Natural killer cell (primary cell): ENCODE results near the gene METAP1D. TPM values are rescaled to one million over a fixed set of nuclear protein-coding genes. Genes with fewer than 3 reads are reported as not detected.
A peak's percentile ranks its signal among the peaks of the same experiment; 100 is the strongest.

Experiments
- ATAC-seq, 3 donors: fragments of 150-1000 bp in 2 of 3; fragments of 200-7000 bp in 1 of 3; cut with Tn5 transposase; 1 replicate in 1 of 3; 2 replicates in 2 of 3; pipeline ENCODE4 v1.10.0; 2021; ENCODE audit warnings: mild to moderate bottlenecking in 2 of 3, moderate library complexity in 2 of 3
- DNase-seq, 2 donors: peaks; one replicate each; pipeline versions ENCODE4 v3.0.0 to v3.0.0-alpha.2; 2013 to 2021; ENCODE audit warnings: mixed read lengths in 1 of 2
- H3K27ac ChIP-seq: one replicate; pipeline ENCODE4 v1.5.1; 2013; ENCODE audit warnings: mild to moderate bottlenecking, low read length
- H3K27me3 ChIP-seq: one replicate; pipeline ENCODE4 v1.6.1; 2013; ENCODE audit warnings: low read length; ENCODE audit not compliant: control insufficient read depth, insufficient read depth
- H3K36me3 ChIP-seq: one replicate; pipeline ENCODE4 v1.6.1; 2013; ENCODE audit warnings: low read length; ENCODE audit not compliant: control insufficient read depth, insufficient read depth
- H3K4me1 ChIP-seq: one replicate; pipeline ENCODE4 v1.6.1; 2013; ENCODE audit warnings: low read length; ENCODE audit not compliant: control insufficient read depth, insufficient read depth
- H3K4me3 ChIP-seq: one replicate; pipeline ENCODE4 v1.5.1; 2013; ENCODE audit warnings: low read length
- H3K9me3 ChIP-seq: one replicate; pipeline ENCODE4 v1.6.1; 2013; ENCODE audit warnings: low read length; ENCODE audit not compliant: control insufficient read depth, insufficient read depth
- H3K27ac Mint-ChIP-seq, 2 donors: one replicate each; pipeline ENCODE4 v1.8.0; 2022; ENCODE audit warnings: mild to moderate bottlenecking in 2 of 2, mixed read lengths in 2 of 2, moderate library complexity in 1 of 2
- H3K27me3 Mint-ChIP-seq, 2 donors: one replicate each; pipeline ENCODE4 v1.8.0; 2022; ENCODE audit warnings: low read depth in 2 of 2, mixed read lengths in 2 of 2
- H3K36me3 Mint-ChIP-seq: one replicate; pipeline ENCODE4 v1.8.0; 2022; ENCODE audit warnings: mixed read lengths
- H3K4me1 Mint-ChIP-seq, 2 donors: one replicate each; pipeline ENCODE4 v1.8.0; 2022; ENCODE audit warnings: mixed read lengths in 2 of 2
- H3K4me3 Mint-ChIP-seq: one replicate; pipeline ENCODE4 v1.8.0; 2022; ENCODE audit warnings: mild to moderate bottlenecking, moderate library complexity, mixed read lengths
- H3K9me3 Mint-ChIP-seq, 2 donors: one replicate each; pipeline ENCODE4 v1.8.0; 2022; ENCODE audit warnings: mixed read lengths in 2 of 2
- WGBS: methylation state at CpG from one replicate; pipeline ENCODE4 v1.1.7; 2013; ENCODE audit warnings: missing lambda C conversion rate; ENCODE audit not compliant: insufficient coverage; 5-methylcytosine and 5-hydroxymethylcytosine counted together
- intact Hi-C: fragments of 100-400 bp; cut with micrococcal nuclease; formaldehyde crosslinking; loops from one replicate; pipeline ENCODE4 v1.14.2; 2022
- total RNA-seq, 4 donors: library from RNA; stranded (reverse); fragments of 120-200 nt in 1 of 4; gene quantifications; one replicate each; pipeline versions ENCODE4 v1.2.3 to v1.2.4, GENCODE V29; 2013 to 2022
- TF ChIP-seq, protein P1 (sequence below): fragments of 200-600 bp; IDR thresholded peaks from one replicate; pipeline ENCODE4 v1.8.0; 2022; ENCODE audit warnings: antibody characterized with exemption

Gene METAP1D
- total RNA-seq, 3 donors from 2014 or later (not counting 1 experiment from before 2014, with no cell fraction given), result 2.8 to 3.4 (median 3.2) TPM

DNA sequence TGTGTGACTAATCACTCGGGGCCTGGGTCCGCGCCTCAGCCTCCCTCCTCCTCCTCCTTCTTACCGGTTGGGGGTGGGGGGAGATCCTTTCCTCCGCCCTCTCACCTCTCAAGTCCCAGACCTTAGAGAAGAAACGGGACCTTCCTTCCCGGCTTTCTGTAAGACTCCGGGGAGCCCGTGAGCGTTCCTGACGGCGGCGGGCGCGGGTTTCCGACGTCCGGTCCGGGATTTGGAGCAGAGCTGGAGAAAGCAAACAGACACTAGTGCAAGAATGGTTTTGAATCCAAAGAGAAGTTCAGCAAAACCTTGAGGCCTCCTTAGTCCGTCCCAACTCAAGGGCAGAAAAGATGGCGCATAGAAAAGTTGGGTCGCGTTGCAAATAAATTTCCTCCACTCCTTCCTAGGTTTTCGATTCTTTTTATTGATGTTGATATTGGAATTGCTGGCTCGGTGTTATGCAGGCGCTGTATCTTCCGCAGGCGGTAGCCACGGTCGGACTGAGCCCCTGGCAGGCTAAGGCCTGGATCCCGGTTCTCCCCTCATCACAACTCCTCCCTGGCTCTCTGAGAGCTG is 87.5 kb downstream of the METAP1D start:
- Mint-ChIP-seq H3K27me3 (peaks cover 81 to 95% of the 10 kb centered on the region in 2 donors), H3K4me1 (peaks cover 53 to 65% of the 10 kb centered on the region in 2 donors), H3K4me3 (peak overlapping the region; percentile 88), H3K9me3 (no peaks in the 10 kb centered on the region), H3K36me3 (no peaks in the 10 kb centered on the region), H3K27ac (peak overlapping the region; percentile 29 to 70)
- Histone ChIP-seq H3K27me3 (peaks cover 95% of the 10 kb centered on the region), H3K36me3 (no peaks in the 10 kb centered on the region), H3K4me3 (no peak overlapping the region), H3K27ac (no peak overlapping the region), H3K9me3 (no peaks in the 10 kb centered on the region), H3K4me1 (peaks cover 60% of the 10 kb centered on the region)
- intact Hi-C loops, result loop anchor here (2.0 kb wide), 1 partner anchor 16 kb away; the partner anchor contains the start of gene DLX2
- DNase-seq (peak in 1 of 2 donors; percentile 37), ATAC-seq (no peak)
- WGBS, result 15% methylated on average over 24 of the region's 31 CpGs
- TF ChIP-seq, protein P1, sequence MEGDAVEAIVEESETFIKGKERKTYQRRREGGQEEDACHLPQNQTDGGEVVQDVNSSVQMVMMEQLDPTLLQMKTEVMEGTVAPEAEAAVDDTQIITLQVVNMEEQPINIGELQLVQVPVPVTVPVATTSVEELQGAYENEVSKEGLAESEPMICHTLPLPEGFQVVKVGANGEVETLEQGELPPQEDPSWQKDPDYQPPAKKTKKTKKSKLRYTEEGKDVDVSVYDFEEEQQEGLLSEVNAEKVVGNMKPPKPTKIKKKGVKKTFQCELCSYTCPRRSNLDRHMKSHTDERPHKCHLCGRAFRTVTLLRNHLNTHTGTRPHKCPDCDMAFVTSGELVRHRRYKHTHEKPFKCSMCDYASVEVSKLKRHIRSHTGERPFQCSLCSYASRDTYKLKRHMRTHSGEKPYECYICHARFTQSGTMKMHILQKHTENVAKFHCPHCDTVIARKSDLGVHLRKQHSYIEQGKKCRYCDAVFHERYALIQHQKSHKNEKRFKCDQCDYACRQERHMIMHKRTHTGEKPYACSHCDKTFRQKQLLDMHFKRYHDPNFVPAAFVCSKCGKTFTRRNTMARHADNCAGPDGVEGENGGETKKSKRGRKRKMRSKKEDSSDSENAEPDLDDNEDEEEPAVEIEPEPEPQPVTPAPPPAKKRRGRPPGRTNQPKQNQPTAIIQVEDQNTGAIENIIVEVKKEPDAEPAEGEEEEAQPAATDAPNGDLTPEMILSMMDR, result no peak

DNA sequence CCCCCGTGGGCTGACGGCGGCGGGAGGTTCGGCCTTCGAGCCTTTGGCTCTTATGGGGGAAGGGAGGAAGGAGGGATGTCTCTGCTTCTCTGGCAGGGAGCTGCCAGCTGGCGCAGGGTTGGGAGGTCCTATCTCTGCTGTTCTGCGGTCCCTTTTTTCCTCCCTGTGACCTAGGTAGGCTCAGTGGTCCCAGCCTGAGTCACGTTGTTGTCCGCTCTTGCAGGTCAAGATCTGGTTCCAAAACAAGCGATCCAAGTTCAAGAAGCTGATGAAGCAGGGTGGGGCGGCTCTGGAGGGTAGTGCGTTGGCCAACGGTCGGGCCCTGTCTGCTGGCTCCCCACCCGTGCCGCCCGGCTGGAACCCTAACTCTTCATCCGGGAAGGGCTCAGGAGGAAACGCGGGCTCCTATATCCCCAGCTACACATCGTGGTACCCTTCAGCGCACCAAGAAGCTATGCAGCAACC is 88.1 kb downstream of the METAP1D start:
- WGBS, result 8% methylated on average over 22 of the region's 23 CpGs
- H3K9me3 Mint-ChIP-seq, result no peaks in the 10 kb centered on the region
- no peaks in the 10 kb centered on the region for H3K9me3 ChIP-seq

GRCh38 chr2:172088245-172089004 is 88.7 kb downstream of the METAP1D start:
- DNase-seq (peak in 1 of 2 donors; percentile 34), ATAC-seq (no peak)
- no peaks in the 10 kb centered on the region for H3K9me3 ChIP-seq
- H3K27ac ChIP-seq, result no peak overlapping the region
- WGBS, result 12% methylated on average over 37 of the region's 37 CpGs
- intact Hi-C loops, result no loop called here
- H3K27me3 ChIP-seq, result peaks cover 94% of the 10 kb centered on the region
- H3K36me3 Mint-ChIP-seq, result no peaks in the 10 kb centered on the region
- H3K36me3 ChIP-seq, result no peaks in the 10 kb centered on the region
- H3K4me1 Mint-ChIP-seq, result peaks cover 50 to 62% of the 10 kb centered on the region in 2 donors
- no peaks in the 10 kb centered on the region for H3K9me3 Mint-ChIP-seq
- no peak overlapping the region for H3K4me3 ChIP-seq
- H3K27ac Mint-ChIP-seq, result peak overlapping the region; percentile 29 to 70
- H3K4me3 Mint-ChIP-seq, result peak overlapping the region; percentile 17
- TF ChIP-seq, protein P1, result no peak
- H3K4me1 ChIP-seq, result peaks cover 49% of the 10 kb centered on the region
- peaks cover 82 to 95% of the 10 kb centered on the region in 2 donors for H3K27me3 Mint-ChIP-seq

More for the DNA sequence above, 88.1 kb downstream of the METAP1D start:
- DNase-seq (no peak), ATAC-seq (no peak)
- no peak overlapping the region for H3K27ac ChIP-seq
- H3K36me3 ChIP-seq, result no peaks in the 10 kb centered on the region
- Mint-ChIP-seq H3K4me3 (peak overlapping the region; percentile 88), H3K27ac (peak overlapping the region; percentile 29 to 70), H3K36me3 (no peaks in the 10 kb centered on the region), H3K4me1 (peaks cover 50 to 63% of the 10 kb centered on the region in 2 donors), H3K27me3 (peaks cover 82 to 95% of the 10 kb centered on the region in 2 donors)
- H3K27me3 ChIP-seq, result peaks cover 95% of the 10 kb centered on the region
- TF ChIP-seq, protein P1, result no peak
- no peak overlapping the region for H3K4me3 ChIP-seq
- H3K4me1 ChIP-seq, result peaks cover 55% of the 10 kb centered on the region
- intact Hi-C loops, result loop anchor here (2.0 kb wide), 1 partner anchor 15 kb away; the partner anchor contains the start of gene DLX2
